HG02642 (cell line): ENCODE data around the gene TRPV6.

ENCODE experiments used
- ATAC-seq: cut with Tn5 transposase; IDR thresholded peaks from one replicate; pipeline ENCODE4 v1.9.1; 2021; ENCODE audit warnings: mild to moderate bottlenecking; ENCODE audit not compliant: unreplicated experiment, poor library complexity

The TRPV6 gene

DNA sequence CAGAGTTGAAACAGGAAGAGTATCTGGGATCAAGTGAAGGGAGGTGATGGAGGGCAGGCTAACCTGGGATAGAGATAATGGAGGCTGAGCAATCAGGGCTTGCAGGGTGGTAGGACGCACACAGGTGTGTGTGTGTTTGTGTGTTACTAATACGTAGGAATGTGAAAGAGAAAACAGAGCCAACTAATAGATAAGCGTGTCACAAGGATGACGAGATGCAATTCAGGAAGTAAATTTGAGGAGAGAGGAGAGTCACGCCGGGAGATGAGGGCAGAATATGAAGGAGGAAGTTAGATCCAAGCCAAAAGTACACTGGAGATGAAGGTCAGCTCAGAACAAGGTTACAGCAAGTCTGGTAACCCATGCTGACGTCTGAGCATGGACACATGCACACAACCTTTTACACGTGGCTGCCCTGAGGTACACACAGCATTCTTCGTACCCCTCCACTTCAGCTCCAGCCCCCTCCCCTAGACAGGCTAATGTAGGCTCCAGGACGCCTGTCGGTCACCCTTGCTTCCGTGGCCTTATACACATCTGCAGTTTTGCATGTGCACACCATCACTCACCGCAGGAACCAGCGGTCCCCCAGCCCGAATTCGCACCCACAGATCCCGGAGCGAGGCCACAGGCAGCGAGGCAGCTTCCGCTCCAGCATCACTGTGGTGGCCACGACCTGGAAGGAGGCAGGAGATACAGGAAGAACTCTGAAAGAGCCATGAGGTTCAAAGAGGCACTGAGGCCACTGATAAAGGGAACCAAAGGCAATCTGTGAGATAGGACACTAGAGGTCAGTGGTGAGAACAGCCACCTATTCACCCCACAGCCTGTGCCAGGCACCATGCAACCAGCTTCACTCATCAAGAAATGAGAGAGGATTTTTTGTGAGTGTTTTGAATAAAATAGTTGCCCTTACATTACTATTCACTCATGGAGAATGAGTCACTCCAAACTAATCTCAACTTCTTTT is 23.7 kb upstream of the TRPV6 start:
- no peak for ATAC-seq

DNA sequence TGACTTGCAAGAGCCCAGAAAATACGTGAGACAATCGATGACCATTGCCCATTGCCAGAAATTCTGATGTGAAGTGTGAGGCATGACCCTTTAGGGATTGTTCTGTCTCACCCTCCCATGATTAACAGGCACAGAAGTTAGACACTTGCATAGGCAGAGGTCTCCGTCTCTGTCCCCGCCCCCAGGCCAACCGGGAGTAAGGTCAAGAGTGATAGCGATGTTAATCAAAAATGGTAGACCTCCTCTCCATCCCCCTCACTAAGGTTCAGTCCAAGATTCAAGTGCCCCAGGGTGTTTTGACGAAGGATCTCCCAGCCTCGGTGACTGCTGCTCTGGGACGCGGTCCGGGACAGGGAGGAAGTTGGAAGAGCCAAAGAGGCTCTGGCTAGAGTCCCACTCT is 22.7 kb upstream of the TRPV6 start:
- no peak for ATAC-seq

DNA sequence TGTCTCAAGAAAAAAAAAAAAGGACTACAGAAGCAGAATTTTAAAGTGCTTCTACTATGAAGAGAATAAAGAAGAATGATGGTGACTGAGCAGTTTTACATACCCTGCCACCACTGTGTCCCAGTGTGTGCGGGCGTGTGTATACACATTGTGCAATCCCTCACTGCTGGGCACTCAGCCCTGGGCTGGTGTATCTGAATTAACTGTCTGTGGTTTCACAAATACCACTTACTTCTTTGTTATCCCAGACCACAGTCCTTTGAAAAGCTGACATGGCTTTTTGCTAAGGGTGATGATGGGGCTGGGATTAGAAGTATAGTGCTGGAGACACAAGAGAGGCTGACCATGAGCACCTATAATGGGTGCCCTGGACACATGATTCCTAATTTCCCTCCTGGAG is 21.1 kb upstream of the TRPV6 start:
- ATAC-seq = no peak

DNA sequence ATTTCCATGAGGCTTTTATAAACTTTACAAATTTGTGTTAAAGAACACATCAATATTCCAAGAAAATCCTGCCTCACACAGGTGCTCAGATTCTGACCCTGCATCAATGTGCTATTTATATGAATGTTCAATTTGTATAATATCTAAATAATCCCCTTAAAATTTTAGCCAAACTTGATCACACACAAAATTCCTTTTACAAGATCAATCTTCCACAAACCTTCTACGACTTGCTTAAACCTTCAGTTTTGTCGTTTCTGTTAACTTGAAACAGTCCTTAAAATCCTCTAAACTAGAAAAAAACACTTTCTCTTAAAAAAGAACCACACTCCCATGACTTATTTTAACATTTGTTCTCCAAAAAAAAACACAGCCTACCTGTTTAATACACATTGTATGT is 20.2 kb upstream of the TRPV6 start:
- no peak for ATAC-seq

DNA sequence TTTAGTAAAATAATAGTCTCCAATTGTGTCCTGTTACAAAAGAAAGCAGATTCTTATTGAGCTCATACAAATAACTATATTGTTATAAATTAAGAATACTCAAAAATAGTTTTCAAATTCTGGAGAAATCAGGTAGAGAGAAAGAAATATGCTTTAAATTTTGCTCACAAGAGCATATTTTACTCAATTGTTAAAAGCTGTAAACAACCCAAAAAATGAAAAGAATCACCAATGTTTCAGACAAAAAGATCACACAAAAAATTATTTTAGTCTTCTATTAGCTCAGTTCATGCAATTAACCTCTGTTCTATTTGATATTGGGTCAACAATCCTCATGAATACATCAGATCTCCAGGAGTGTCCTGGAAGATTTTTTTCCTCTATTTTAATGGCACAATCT is 18.6 kb upstream of the TRPV6 start:
- ATAC-seq = no peak

DNA sequence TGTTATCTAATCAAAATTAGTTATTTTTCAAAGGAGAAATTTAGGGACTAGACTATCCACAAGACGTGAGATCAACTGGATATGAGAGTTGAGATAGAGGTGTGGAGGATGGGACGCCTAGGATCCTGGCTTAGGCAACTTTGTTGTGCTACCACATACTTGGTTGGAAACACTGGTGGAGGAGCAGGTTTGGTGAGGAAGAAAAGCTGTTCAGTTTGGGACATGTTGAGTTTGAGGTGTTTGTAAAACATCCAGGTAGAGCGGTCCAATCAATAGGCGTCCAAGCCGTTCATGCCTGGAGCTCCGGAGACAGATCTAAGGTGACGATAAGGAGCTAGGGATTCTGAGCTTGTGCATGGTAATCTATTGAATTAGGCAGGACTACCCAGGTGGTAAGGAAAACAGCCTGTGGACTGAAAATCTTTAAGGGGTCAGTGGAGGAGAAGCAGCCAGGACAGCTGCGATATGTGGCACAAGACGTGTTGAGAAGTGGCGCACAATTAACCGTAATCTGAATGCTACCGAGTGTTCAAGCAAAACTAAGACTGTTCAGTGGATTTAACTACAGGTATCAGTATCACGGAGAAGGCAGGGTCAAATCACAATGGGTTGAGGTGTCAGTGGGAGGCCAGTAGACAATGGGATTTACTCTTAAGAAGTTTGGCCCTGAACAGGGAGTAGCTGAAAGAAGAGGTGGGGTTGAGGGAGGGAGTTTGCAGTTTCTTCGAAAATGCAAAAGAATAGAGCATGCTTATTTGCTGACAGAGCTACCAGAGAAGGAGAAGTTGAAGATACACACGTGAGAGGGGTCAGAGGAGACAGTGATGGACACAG is 16.1 kb upstream of the TRPV6 start:
- ATAC-seq = no peak

DNA sequence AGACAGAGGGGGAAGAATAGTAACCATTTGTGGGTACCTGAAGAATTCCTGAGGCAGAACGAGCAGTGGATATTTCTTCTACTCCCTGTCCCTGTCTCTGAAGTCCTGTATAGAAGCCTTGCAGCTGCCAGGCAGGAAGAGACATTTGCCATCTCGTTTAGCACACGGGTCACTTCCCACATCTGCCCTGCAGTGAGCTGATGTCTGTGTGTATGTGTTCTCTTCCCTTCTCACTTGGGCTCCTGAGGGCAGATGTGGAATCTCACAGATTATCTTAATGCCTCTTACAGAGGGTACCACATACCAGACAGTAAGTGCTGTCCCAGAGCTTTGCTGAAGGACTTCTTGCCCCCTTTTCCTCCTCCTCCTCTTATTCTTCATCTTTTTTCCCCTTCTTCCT is 14.1 kb upstream of the TRPV6 start:
- no peak for ATAC-seq

DNA sequence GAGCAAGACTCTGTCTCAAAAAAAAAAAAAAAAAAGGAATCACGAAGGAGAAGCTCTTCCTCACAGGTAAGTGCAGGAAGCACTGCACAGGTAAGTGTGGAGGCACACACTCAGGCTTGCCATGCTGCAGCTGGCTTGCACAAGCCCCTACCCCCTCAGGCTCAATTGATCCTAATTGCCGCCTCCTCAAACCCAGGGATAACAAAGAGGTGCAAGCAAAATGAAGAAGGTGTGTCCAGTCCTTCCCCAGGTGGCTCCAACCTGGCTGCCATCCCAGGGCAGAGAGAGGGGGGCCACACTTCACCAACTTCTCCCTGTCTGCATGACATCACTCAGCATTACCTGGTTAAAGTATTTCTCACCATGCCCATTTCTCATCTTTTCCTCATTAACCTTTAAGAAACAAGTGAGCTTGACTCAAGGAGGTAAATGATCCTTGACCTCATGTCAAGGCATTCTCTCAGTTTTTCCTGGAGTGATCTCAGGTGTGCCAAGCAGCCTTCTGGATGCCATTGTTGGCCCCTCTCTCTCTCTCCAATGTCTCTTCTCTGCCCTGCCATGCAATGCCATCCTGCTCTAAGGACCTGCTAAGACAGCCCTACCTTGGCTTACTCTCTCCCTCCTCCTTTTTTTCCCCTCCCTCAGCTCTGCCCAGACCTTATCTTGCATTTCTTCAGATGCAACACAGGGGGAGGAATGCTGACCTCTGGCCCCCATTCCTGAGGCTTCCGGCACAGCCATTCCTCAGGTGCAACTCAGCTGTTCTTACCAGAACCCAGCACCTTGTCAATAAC is 13.0 kb upstream of the TRPV6 start:
- no peak for ATAC-seq

DNA sequence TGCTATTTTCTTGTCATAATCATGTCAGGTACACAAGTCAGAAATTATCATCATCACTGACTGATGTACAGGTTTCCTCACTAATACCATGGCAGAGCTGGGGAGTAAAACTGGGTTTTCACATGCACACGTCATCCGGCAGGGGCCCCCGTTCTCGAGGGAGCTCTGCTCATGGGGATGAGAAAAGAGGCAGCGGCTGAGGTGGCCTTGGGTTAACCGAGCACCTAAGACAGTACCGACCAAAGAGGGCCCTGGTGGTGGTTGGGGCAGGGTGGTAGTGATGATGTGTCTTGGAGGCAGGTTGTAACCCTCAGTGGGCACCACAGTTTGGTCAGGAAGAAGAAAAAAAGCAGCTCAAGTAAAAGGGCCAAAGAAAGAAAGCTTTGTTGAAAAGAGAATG is 12.1 kb upstream of the TRPV6 start:
- ATAC-seq = no peak

DNA sequence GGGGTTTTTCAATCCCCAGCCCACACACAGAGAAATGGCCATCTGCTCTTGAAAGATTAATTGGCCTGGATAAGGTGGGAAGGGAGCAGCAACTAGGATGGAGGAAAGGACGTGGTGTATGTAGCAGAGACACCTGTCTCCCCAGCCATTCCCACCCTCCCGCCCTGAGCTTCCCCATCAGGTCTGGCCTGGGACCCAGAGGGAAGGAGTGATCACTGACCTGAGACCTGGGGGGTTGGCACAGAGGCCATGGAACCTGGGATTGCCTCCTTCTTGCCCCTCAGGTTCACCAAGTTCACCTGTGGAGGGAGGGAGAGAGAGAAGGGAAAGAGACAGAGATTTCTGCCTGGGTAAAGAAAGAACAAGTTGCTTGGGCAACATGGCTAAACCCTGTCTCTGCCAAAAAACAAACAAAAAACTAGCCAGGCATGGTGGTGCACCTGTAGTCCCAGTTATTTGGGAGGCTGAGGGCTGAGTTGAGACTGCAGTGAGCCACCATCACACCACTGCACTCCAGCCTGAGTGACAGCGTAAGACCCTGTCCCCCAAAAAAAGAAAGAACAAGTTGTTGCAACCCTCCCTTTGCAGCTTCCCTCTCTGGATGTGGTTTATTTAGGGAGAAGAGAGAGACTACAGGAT is 11.3 kb upstream of the TRPV6 start:
- ATAC-seq = no peak

DNA sequence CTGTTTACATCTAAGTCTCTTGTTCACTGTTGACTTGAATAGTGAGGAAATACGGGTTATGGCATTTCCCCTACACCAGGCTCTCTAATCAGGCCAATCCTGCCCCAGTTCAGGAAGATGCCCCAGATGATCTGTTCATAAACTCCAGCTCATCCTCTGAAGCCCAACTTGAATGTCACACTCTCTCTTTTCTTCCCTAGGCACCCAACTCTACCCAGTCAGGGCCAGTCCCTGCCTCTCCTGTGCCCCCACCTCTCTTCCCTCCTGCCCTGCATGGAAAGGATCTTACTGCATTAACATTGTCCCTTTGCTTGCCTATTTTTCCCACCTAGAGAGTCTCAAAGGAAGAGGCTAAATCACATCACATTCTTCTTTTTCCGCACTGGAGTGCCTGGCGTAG is 10.6 kb upstream of the TRPV6 start:
- no peak for ATAC-seq

DNA sequence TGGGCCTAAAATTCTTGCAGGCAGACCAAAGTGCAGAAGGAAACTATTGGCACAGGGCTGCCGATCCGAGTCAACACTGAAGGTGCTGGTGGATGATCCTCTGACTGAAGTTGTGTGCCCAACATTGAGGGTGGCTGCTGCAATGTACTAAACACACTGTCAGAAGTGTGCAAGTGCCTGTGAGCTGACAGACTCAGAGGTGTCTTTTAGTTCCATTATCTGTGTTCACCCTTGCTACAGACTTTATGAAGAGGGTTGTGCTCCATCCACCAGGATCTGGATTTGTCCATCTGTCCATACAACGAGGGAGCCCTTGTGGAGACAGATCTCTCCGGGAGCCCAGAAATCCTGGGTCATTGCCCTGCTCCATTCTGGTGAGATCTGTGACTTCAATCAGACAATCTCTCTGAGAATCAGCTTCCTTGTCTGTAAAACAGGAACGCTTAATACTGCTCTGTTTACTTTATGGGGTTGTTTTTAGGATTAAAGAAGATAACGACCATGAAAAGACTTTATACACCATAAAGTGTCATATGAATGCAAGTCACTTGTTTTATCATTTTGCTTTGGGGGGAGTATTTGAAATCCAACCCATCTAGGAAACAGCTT is 9.5 kb upstream of the TRPV6 start:
- no peak for ATAC-seq

DNA sequence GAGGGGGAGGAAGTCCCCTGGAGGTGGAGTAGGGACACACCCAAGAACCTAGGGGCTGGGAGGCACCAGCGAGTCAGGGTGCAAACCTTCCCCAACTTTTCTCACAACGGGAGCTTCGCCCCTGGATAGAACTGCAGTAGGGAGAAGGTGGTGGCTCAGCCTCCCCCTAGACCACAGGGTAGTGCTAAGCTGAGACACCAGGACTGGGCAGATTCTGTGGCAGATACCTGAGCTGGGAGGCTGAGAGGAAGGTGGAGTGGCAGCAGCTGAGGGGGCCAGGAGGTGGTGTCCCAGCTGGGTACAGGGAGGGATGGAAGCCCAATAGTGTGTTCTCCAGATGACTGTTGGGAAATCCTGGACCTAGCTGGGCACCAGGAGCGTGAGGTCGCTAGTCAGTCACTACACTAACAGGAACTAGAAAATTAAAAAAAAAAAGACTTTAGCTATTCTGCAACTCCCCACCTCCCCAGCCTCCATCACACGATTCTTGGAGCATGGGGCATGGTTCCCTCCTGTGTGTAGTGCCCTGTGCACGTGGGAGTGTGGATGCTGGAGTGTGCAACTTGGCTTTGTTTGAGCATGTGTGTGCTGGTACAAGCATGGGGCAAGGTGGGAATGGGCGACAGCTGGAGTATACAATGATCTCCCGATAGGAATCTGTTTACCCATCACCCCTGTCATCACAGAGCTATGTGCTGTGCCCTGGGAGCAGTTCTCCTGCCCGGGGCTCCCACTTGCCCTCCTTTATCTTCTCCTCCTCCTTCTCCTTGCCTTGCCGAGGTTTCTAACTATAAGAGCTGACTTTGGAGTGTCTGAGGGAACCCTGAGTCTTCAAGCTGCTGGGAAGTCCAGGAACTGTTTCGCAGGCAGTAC is 8.8 kb upstream of the TRPV6 start:
- ATAC-seq = no peak

DNA sequence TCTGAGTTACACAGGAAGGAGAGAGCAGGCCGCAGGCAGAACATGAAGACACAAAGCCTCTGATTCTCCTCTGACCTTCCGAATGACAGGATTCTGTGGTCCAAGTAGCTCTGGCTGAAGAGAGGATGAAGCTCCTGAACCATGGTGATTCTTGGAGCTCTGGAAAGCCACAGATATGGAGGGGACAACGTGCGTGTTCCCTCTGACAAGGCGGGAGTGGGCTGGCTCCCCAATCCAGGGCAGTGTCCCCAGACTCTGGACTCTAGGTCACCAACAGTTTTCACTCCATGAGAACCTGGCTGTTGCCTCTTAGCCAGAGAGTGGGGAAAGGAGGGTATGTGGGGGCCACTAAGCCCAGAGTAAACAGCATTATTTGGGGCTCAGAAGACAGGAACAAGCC is 7.4 kb upstream of the TRPV6 start:
- no peak for ATAC-seq

DNA sequence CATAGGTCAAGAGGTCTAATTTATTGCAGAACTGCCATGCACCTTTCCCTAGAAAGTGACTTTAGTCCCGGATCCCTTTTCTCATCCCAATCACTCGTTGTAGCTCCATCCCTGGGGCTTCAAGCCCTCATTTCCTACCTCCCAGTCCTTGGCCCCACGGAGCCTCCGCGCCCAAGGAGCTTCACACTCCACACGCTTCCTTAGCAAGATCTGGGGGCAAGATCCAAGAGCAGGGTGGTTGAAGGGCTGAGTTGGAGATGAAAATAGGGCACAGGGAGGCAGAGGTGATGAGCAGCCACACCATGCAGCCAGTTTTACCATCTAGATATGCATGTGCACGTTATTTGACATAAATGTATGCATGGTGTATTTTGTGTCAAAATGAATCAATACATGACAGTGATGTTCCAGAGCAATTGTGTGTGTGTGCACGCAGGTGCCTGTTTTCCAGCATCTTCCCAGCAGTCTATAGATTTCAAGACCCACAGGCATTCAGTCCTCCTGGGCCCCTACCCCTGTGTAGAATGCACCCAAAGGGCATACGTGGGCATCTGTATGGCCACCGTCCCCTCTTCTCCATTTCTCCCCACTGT is 6.0 kb upstream of the TRPV6 start:
- no peak for ATAC-seq

DNA sequence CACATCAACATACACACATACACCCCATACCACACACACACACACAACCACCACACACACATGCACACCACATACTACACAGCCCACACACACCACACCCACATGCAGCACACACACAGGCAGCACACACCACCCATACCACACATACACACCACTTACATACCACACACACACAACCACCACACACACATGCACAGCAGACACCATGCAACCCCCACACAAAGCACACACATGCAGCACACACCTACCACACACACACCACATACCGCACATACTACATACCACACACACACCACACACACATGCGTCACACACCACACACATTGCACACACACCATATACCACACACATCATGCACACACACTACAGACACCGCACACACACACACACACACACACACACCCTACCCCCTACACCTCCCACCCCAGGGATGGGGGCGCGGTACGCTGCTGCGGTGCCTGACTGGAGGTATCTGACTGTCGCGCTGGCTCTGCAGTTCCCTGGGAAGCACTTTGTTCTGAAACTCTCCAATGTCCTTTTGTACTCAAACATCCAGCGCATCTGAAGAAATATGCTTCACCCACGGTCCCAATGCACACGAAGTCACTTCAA is 5.4 kb upstream of the TRPV6 start:
- no peak for ATAC-seq

DNA sequence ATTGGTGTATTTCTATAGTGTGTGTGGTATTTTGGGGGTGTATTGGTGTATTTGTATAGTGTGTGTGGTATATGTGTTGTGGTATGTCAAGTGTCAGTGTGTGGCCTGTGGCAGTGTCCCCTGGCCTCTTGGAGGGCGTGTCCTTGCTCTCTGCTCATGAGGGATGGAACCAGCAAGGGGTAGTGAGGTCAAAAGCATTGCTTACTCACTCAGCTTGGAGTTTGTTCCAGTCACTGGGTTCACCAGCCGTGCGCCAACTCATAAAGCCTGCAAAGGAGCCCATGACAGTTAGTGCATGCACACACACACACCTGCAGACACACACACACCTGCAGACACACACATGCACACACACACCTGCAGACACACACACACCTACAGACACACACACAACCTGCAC is 4.3 kb upstream of the TRPV6 start:
- no peak for ATAC-seq
